Daoy (cell line): Measurements from ENCODE around the gene ADGRL1. TPM values are rescaled to one million over a fixed set of nuclear protein-coding genes. Genes with fewer than 3 reads are reported as not detected.
A peak's percentile ranks its signal among the peaks of the same experiment; 100 is the strongest.
"Not testable (repeated sequence)": the region's sequence is repeated elsewhere in the genome, so short reads cannot be mapped to it uniquely, and the experiment has no call there.

Experiments used
- DNase-seq: peaks from one replicate; pipeline ENCODE4 v3.0.0-alpha.2; 2015; ENCODE audit warnings: low read depth
- total RNA-seq: library from RNA; depleted of rRNA; stranded (reverse); fragments of >200 nt; shearing (Covaris generic); gene quantifications from 2 replicates; pipeline ENCODE4 v1.2.3, GENCODE V29; 2014; rRNA removed

The ADGRL1 gene
- 2.3 and 5.8 TPM in 2 replicates for total RNA-seq

DNA sequence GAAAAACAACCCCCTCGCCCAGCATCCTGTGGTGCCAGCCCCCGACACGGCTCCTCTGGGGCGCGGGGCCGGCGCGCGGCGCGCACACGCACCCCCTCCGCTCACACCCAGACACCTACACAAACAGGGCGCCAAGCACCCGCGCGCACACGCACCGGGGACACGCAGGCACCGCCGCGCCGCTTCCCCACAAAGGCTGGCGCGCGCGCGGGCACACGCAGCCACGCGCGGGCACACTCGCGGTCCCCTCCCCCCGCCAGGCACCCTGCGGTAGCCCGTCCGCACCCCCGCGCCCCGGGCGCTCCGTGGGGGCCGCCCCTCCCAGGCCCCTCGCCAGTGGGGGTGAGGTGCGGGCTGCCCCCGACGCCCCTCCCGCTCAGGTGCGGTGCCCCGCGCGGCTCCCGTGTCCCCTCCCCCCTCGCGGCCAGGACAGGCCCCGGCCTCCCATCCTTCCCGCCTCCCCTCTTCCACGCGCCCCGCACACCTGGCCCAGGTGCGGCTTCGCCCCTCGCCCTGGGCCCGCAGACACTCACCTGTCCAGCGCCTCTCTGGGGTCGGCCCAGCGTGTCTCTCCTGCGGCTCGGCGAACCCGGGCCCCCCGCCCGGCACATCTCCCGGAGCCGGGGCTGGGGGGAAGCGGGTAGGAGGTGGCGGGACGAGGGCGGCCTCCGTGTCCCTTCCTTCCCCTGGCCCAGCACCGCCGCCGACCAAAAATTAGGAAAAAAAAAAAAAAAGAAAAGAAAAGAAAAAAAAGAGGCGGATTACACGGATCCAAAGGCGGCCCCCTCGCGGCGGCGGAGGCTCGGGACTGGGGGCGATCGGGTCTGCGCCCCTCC lies at the start of gene ADGRL1:
ADGRL1 (minus strand) TSS at position 718 of the 836 bp plus-strand sequence. CDS start 22,567 bp downstream, outside the sequence.
- not testable (repeated sequence) for DNase-seq

DNA sequence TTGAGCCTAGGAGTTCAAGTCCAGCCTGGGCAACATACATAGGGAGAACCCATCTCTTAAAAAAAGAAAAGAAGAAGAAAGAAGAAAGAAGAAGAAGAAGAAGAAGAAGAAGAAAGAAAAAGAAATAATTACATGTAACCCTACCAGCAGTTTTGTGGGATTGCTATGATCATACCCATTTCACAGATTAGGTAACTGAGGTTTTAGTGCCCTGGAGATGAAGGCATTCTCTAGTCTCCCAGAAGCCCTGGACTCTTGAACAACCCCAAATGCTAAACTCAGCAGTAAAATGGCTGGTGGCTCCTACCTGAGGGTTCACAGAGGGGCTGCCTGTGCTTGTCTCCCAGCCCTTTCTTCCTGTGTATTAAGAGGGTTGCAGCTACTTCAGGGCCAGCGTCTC lies 49.3 kb upstream of the ADGRL1 start:
- DNase-seq, result not testable (repeated sequence)

DNA sequence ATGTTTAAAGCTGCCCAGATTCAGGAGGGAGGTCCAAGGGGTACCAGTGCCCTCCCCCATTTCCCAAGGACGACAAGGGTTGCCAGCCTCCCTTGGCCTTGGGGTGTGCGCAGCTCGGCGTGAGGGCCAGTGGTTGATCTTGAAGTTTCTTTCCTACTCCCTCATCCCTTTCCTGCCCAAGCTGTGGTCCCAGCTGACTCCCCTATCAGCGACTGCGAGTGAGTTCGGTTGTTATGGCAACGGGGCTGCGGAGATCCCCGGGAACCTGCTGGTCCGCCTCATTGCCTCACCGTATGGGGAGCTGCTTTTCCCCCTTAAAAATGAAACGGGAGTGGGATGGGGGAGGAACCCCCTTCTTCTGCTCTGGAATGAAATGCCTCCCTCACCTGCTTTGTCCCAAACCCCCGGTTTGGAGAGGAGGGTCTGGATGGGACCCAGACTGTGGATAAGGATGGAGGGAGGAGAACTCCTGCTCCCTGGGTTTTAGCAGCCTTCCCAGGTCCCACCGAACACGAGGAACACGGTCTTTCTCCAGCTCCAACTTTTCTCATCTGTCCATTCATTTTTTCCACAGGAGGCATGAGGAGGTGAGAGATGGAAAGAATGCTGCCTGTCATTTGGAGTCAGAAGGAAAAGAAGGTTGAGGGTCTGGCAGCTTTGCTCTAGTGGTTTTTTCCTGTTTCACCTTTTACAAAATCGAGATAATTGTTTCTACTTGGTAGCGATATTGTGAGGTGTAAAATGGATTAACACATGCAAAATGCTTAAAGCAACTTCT lies 48.0 kb upstream of the ADGRL1 start:
- DNase-seq, result not testable (repeated sequence)

DNA sequence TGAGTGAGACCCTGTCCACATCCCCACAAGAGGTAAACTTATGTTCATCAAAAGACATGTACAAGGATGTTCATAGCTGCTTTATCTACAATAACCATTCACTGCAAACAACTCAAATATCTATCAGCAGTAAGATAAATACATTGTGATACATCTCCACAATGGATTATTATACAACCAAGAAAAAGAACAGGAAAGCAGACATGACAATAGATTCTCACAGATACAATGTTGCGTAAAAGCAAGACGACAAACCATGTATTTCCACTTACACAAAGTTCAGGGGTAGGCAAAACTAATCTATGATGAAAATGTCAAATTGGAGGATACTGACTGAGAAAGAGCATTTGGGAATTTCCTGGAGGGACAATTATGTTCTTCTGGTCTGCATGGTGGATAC lies 46.2 kb upstream of the ADGRL1 start:
- DNase-seq, result not testable (repeated sequence)

DNA sequence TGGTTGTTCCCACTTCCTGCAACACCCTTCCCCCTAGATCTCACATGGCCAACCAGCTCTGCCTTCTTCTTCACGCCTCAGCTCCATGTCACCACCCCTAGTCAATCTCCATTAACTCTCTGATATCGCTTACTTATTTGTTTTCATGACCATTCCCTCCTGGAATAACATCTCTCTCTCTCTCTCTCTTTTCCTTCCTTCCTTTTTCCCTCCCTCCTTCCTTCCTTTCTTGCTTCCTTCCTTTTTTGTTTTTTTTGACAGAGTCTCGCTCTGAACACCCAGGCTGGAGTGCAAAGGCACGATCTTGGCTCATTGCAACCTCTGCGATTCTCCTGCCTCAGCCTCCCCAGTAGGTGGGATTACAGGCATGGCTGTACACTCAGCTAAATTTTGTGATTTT lies 44.9 kb upstream of the ADGRL1 start:
- no peak for DNase-seq

DNA sequence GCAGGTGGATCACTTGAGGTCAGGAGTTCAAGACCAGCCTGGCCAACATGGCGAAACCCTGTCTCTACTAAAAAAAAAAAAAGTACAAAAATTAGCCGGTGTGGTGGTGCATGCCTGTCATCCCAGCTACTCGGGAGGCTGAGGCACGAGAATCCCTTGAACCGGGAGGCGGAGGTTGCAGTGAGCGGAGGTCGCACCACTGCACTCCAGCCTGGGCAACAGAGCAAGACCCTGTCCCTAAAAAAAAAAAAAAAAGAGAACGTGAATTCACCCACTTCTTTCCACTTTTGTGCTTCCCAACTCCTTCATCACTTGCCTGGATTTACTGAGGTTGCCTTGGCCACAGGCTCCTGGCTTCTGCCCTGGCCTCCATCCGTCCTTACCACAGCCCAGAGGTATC lies 44.3 kb upstream of the ADGRL1 start:
- not testable (repeated sequence) for DNase-seq

DNA sequence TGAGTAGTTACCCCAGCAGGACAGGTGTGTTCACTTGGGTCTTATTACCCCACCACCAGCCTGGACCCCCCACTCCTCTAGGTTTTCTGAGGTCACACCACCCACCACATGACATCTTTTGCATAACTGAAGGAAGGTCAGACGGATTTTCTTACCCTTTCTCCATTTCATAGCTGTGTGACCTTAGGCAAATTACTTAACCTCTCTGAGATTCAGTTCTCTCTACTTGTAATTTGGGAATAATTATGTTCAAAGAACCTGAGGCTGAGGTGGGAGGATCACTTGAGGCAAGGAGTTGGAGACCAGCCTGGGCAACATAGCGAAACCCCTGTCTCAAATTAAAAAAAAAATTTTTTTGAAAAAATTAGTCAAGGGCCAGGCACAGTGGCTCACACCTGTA lies 43.9 kb upstream of the ADGRL1 start:
- not testable (repeated sequence) for DNase-seq

DNA sequence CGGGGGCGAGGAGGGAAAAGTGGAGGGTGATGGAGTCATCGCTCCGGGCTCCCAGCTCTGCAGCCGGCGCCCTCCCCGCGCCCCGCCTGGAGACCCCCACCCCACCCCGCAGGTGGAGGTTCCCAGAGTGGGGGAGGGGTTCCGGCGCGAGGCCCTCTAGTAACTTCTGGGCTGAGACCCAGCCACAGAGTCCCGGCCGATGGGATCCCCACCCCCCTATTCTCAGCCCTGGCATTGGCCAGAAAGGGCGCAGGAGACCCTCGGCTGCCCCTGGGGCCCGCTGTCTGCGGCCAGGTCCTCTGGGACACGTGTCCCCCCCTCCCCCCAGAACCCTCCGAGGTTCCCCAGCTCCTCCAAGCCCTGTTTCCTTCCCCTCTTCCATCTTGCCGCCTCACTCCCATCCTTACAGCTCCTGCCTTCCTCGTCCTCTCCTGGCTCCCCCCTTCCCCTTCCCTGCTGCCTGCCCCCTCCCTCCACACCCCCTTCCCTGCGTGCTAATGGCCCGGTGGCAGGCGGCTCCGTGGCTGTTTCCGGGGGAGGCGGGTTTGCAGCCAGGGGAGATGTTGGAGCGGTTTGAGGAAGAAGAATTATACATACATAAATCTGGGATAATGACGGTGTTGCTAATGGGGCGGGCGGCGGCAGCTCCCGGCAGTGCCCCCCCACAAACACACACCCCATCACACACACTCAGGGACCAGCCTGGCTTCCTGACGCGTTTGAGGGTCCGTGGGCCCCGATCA lies 43.2 kb upstream of the ADGRL1 start:
- DNase-seq, result peak; percentile 54

DNA sequence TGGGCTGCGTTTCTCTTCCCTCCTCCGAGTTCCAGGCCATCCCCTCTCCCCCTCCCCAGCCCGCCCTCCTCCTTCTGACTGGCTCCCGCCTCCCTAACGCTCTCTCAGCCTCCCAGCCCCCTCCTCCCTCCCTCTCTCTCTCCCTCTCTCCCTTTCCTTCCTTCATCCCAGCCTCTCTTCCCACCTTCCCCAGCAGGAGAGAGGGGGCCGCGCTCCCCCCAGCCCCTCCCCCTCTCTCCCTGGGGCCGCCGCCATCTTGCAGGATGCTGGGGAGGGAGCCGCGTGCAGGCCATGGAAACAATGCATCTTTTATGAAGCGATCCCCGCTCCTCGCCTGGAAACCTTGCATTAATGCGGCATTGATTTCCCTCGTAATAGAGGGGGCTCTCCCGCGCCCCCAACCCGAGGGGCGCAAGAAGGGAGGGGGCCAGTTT lies 42.6 kb upstream of the ADGRL1 start:
- peak; percentile 59 for DNase-seq

DNA sequence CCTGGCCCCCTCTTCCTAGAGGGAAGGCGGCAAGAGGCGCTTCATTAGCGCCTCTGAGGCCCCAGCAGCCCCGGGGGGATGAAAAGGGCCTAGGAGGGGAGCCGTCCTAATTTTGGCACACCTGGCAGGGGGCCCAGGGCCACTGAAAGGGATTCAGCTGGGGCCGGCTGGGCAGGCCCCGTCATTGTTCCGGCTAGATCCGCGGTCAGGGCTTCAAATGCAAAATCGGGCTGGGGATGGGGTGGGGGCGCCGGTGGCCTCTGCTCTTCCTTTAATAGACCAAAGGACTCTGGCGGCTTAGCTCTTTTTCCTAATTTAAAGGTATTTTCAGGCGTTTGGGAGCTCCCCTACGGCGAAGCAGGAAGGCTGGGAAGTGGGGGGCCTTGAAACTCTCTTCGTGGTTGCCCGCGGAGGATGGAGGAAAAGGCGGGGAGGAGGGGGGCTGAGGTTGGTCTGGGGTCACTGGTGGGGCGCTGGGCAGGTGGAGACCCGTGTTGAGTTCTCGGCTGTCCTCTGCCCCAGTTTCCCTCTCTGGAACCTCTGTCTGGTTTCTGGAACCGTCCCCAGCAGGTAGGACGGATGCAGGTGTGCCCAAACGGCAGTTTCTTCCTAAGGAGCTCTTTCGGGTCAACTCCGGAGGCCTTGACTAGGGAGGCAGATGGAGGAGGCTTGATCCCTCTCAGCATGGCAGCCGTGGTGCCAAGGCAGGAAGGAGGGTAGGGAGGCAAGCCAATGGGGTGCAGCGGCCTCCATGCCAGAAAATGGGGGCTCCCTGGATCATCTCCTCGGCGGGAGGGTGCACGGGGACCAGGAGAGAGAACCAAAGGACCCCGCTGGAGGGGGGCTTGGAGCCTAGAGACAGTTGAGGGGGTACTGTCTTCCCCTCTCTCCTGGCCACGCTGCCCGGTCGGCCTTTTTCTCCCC lies 41.8 kb upstream of the ADGRL1 start:
- DNase-seq, result not testable (repeated sequence)

DNA sequence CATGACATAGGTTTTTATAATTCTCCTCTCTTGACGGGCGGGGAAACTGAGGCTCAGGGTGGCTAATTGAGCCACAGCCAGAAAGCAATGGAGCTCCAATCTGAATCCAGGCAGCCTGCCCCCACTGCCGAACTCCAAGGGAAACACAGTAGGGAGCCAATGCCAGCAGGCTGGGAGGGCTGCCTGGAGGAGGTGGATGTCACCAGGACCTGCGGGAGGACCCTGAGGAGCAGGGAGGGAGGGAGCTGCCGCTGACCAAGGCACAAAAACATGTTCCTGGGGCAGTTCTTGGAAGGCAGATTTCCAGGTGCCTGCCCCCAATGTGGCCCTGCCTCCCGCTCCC lies 41.2 kb upstream of the ADGRL1 start:
- DNase-seq, result not testable (repeated sequence)

DNA sequence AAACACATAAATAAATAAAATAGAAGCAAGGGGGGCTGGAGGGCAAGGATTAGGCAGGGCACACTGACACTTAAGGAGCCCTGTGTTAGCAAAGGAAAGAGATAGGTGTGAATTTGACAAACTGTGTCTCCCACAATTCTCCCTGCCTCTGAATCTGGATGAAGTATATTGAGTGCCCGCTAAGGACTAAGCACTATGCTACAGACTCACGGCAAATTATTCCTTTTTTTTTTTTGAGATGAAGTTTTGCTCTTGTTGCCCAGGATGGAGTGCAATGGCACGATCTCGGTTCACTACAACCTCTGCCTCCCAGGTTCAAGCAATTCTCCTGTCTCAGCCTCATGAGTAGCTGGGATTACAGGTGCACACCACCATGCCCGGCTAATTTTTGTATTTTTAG lies 38.4 kb upstream of the ADGRL1 start:
- not testable (repeated sequence) for DNase-seq

DNA sequence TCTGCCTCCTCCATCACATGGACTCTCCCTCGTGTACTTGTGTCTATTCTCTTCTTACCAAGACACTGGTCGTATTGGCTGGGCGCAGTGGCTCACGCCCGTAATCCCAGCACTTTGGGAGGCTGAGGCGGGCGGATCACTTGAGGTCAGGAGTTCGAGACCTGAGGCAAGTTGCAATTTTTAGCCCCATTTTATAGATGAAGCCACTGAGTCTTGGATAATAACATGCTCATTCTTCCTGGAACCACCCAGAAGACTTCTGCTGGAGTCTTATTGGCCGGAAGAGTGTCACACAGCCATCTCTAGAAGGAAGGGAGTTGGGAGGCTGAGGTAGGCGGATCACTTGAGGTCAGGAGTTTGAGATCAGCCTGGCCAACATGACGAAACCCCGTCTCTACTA lies 37.7 kb upstream of the ADGRL1 start:
- not testable (repeated sequence) for DNase-seq

DNA sequence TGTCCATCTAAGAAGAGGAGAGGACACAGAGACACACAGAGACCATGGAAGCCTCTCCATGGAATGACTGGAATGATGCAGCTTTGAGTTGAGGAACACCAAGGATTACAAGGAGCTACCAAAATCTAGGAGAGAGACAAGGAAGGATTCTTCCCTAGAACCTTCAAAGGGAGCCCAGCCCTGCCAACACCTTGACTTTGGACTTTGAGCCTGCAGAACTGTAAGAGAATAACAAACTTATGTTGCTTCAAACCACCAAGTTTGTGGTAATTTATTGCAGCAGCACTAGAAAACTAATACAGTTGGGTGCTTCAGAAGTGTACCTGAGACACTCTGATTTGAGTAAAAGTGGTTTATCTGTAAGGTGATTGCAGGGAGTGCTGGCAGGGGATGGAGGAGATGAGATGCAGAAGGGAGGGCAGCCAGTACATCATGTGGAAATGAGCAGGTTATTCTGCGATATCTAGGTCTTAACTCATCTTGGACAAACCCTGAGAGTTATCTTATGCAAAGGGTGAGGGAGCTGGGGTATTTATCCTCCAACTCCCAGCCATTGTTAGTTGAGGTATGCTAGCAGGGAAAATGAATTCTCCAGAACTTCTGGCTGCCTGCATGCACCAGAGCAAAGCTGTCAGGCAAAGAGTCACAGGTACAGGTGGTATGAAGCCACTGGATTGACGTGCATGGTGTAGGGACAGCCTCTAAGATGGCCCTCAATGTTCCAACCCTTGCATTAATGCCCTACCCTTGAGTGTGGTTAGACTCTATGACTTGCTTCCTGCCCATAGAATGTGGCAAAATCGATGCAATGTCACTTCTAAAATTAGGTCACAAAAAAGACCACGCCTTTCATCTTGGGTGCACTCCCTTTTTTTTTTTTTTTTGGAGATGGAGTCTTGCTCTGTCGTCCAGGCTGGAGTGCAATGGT lies 31.3 kb upstream of the ADGRL1 start:
- no peak for DNase-seq

DNA sequence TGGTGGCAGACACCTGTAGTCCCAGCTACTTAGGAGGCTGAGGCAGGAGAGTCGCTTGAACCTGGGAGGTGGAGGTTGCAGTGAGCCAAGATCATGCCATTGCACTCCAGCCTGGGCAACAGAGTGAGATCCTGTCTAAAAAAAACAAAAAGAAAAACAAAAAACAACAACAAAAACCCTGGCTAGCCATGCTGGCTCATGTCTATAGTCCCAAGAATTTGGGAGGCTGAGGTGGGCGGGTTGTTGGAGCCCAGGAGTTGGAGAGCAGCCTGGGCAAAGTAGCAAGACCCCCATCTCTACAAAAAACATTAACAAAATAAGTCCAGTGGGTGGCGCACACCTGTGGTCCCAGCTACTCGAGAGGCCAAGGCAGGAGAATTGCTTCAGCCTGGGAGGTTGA lies 27.0 kb upstream of the ADGRL1 start:
- DNase-seq, result not testable (repeated sequence)

DNA sequence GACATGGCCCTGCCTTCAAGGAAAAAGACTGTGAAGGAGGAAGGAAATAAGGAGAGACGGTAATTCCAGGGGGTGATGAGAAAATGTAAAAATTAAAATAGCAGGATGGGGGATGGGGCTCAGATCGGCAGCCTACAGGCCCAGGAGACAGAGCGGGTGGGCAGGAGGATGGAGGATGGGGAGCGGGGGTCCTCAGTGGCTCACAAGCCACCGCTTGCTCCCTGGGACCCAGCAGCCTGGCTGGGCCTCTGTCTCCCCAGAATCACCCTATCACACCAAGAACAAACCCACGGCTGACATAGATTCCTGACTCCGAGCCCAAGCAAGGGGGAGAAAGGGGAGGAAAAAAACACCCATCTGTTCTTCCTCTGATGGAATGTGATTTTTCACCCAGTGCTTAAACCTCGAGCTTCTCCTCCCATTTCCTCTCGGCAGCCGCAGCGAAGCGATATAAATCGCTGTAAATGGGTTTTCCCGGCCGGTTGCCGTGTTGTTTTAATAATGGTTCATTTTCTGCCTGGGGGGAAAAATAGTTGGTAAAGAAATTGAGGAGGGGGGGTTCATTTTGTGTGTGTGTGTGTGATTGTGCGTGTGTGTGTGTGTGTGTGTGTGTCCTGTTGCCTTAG lies 22.6 kb upstream of the ADGRL1 start:
- DNase-seq, result peak; percentile 65

DNA sequence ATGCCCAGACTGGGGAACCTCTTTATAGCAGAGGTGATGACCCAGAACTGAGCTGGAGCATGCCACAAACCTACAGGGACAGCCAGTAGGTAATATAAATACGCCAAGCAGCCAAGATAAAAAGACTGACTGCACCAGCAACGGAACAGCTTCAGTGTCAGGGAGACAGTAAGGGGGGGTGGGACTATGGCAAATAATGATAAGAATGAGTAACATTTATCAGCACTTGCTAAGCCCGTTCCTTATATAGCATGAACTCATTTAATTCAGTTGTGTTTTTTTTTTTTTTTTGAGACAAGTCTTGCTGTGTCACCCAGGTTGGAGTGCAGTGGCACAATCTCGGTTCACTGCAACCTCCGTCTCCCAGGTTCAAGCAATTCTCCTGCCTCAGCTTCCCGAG lies 20.5 kb upstream of the ADGRL1 start:
- peak; percentile 14 for DNase-seq

DNA sequence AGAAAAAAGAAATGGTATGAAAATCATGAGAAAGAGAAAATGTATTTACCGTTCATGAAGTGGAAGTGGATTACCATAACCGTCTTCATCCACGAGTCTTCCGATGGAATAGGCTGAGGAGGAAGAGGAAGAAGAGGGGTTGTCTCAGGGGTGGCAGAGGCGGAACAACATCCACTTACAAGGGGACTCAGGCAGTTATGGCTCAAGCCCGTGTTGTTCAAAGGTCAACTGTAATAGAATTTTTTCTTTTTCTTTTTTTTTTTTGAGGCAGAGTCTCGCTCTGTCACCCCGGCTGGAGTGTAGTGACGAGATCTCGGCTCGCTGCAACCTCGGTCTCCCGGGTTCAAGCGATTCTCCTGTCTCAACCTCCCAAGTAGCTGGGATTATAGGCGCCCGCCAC lies 16.9 kb upstream of the ADGRL1 start:
- DNase-seq, result no peak

DNA sequence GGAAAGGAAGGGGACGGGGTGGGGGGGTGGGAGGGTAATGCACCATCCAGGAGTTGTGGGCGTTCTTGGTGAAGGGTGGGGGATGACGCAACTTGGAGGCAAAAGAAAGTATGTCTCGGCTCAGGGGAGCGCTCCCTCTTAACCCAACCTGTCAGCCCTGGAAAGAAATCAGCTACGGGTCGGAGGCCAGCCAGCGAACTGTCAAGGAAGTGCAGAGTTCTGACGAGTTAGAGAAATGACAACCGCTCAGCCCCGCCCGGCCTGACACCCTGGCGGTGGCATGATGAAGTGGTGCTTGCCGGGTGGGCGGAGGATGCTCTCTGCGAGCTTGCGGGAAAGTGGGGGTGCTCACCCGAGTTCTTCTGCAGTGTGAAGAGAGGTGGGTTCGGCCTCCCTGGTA lies 15.4 kb upstream of the ADGRL1 start:
- peak; percentile 36 for DNase-seq
